GM10847 (cell line): ENCODE results near the gene VWC2.

Experiments
- POLR2A ChIP-seq: IDR thresholded peaks from 2 replicates; pipeline ENCODE4 v1.6.1; 2011; ENCODE audit not compliant: insufficient read length; ENCODE audit errors: extremely low read depth

Gene VWC2

DNA sequence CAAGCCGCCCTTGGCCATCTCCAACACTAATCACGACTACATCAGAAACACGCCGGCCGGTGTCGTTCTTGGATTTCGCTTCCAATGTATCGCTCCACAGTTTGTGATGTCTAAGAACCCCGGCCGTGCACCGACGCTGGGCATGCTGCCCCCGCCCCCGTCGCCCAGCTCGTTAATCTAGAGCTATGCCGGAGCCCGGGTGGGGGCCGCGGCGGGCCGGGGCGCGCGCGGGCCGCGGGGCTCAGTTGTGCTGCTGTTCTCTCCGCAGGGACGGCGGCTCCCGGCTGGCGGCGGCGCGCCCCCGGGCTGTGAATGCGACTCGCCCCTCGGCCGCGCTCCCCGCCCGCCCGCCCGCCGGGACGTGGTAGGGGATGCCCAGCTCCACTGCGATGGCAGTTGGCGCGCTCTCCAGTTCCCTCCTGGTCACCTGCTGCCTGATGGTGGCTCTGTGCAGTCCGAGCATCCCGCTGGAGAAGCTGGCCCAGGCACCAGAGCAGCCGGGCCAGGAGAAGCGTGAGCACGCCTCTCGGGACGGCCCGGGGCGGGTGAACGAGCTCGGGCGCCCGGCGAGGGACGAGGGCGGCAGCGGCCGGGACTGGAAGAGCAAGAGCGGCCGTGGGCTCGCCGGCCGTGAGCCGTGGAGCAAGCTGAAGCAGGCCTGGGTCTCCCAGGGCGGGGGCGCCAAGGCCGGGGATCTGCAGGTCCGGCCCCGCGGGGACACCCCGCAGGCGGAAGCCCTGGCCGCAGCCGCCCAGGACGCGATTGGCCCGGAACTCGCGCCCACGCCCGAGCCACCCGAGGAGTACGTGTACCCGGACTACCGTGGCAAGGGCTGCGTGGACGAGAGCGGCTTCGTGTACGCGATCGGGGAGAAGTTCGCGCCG lies 1.9 kb downstream of the VWC2 start:
- no peak for TF ChIP-seq POLR2A

GRCh38 chr7:49775949-49776443 lies 2.6 kb downstream of the VWC2 start:
- TF ChIP-seq POLR2A: no peak

DNA sequence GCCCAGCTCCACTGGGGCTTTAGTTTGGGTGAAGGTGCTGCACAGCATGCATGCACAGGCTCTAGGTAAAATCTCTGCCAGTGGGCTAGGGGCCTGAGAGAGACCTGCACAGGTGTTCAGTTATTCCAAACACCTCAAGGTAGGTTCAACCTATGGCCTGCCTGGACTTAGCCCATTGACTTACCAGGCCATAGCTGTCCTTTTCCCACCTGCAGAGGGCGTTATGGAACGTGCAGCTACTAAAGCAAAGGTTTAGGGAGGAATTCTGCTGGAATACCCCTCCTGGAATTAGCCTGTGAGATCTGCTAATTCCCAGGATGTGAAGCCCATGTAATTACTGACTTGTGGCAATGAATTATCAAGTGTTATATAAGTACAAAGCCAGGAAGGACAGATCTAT lies 3.6 kb downstream of the VWC2 start:
- no peak for TF ChIP-seq POLR2A

- no peak for TF ChIP-seq POLR2A
Observed at GRCh38 chr7:49778731-49779270, 5.4 kb downstream of the VWC2 start.

- TF ChIP-seq POLR2A: no peak
Observed at GRCh38 chr7:49780953-49781352, 7.5 kb downstream of the VWC2 start.

GRCh38 chr7:49781996-49782395 lies 8.6 kb downstream of the VWC2 start:
- TF ChIP-seq POLR2A: no peak

DNA sequence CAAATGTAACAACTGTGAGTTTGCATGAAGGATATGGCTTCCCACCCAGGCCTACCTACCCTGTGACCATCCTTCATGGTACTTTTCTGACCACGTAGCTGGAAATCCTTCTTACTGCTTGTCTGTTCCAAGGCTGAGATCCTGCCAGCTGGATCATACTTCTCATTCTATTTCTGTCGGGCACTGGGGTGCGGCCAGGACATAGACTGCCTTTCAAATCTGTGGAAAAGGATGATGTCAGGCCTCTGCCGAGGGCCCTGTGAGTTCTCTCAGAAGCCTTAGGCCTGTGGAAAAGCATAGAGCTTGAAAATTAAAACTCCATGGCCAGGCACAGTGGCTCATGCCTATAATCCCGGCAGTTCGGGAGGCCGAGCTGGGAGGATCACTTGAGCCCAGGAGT lies 10.0 kb downstream of the VWC2 start:
- no peak for TF ChIP-seq POLR2A

GRCh38 chr7:49787980-49788379 lies 14.5 kb downstream of the VWC2 start:
- no peak for TF ChIP-seq POLR2A

- TF ChIP-seq POLR2A: no peak
Observed at GRCh38 chr7:49788455-49789059, 15.1 kb downstream of the VWC2 start.

- no peak for TF ChIP-seq POLR2A
Observed at GRCh38 chr7:49789736-49790135, 16.3 kb downstream of the VWC2 start.

DNA sequence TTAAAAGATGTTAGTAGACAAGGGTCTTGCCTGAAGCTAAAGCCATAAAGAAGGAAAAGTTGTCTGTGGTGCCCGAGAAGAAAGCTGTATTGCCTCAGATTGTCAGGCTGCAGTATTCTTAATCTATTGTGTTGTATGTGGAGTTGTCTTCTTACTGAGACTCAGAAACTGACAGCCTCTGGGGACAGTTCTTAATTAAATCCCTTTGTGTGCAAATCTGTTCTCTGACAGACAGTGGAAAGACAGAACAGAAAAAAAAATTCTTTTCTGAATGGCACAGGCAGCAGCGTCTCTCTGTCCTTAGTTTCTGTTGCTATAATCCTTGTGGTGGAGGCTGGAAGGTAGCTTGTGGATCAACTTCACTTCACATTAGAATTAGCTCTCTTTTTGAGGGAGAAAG lies 16.8 kb downstream of the VWC2 start:
- TF ChIP-seq POLR2A: no peak

DNA sequence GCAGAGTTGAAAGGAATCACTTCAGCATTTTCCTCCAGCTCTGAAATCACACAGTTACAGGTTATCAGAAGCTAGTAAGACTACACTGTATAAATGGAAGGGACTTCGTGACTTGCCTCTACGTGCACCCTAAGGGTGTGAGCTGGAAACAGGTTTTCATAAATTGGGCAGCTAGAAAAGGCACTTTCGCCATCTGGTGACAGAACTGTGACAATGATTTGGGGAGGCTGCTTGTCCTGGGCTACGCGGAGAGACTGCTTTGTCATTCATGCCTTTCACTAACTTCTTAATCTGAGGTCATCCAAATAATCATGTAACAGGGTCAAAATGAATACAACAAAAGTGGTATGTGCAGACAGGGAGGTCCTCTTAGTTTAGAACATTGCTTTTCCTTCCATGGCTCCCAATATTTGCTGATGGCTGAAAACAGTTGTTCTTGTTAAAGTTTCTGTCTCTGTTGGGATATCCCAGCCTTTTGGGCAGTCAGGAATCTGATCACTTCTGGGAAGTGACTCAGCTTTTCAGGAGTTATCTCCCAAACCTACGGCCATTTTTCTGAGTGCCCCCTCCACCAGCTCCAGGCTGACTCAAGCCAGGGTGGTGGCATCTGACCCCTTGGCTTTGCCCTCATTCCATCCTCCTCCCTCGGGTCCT lies 17.8 kb downstream of the VWC2 start:
- no peak for TF ChIP-seq POLR2A

DNA sequence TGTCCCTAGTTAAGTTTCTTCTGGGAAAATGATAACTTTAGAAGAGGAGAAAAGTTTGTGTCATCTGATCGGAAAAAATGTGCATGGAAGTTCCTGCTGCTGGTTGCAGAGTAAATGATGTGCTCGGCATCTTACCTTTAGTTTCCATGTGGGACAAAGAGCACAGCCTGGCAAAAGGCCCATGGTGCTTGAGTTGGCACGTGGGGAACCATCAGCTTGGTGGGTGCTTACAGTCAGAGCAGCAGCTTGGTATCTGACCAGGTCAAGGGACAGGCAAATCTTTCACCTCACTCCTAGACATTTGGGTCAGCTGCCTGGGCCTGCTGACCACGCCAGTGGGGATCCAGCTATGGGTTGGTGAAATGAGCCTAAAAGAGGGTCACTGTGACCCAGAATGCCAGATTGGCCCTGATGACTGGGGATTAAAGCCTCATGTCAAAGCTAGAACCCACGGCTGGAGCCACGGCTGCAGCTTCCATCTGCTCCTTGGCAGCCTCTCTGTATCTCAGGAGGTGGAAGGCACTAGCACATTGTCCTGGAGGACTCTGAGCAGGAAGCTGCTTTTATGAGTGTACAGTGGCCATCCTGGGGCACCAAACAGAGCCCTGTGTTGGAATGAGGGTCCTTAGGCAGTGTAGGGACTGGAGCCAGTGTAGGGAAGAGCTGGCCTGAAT lies 24.7 kb downstream of the VWC2 start:
- TF ChIP-seq POLR2A: no peak

GRCh38 chr7:49800031-49800430 lies 26.6 kb downstream of the VWC2 start:
- no peak for TF ChIP-seq POLR2A

- no peak for TF ChIP-seq POLR2A
Observed at GRCh38 chr7:49802600-49802999, 29.2 kb downstream of the VWC2 start.
